C4-2B (cell line): ENCODE results near the gene ZNF516.

Experiments
- ZFX ChIP-seq: fragments of 450-650 bp; IDR thresholded peaks from 2 replicates; pipeline ENCODE4 v1.6.1; 2017
- TF ChIP-seq, protein P1 (sequence below): fragments of 450-650 bp; conservative IDR thresholded peaks from 2 replicates; pipeline ENCODE4 v1.5.1; 2017; ENCODE audit warnings: mild to moderate bottlenecking

DNA sequence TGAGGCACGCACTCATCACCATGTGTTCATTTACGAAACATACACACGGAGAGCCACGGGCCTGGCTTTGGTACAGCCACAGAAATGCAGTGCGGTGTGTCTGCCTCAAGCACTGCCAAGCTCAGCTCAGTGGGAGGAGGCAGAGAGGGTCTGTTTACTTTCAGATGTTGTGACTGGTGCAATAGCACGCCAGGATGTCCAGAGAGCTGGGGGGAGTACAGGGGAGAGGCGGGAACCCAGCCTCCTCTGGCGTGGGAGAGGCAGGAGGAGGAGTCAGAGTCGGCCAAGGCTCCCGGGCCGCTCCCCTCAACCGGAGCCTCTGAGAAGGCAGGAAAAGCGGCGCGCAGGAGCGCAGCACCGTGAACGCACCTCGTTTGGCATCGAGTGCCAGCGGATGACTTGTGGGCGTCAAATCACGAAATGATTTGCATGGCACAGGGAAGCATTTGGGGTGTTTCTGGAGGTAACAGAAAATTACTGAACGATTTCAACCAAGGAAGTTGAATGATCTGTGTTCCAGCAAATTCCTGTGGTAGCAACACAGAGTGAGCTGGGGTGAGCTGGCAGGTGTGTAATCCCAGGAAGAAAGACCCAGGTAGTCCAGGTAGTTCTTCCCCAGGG lies 143.0 kb downstream of the ZNF516 start:
- TF ChIP-seq, protein P1, sequence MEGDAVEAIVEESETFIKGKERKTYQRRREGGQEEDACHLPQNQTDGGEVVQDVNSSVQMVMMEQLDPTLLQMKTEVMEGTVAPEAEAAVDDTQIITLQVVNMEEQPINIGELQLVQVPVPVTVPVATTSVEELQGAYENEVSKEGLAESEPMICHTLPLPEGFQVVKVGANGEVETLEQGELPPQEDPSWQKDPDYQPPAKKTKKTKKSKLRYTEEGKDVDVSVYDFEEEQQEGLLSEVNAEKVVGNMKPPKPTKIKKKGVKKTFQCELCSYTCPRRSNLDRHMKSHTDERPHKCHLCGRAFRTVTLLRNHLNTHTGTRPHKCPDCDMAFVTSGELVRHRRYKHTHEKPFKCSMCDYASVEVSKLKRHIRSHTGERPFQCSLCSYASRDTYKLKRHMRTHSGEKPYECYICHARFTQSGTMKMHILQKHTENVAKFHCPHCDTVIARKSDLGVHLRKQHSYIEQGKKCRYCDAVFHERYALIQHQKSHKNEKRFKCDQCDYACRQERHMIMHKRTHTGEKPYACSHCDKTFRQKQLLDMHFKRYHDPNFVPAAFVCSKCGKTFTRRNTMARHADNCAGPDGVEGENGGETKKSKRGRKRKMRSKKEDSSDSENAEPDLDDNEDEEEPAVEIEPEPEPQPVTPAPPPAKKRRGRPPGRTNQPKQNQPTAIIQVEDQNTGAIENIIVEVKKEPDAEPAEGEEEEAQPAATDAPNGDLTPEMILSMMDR = no peak
- TF ChIP-seq ZFX = no peak
